ENCODE results near the gene FXYD5.

GRCh38 chr19:35106291-35106583 is 48.3 kb upstream of the FXYD5 start:
- TF ChIP-seq, protein P1, sequence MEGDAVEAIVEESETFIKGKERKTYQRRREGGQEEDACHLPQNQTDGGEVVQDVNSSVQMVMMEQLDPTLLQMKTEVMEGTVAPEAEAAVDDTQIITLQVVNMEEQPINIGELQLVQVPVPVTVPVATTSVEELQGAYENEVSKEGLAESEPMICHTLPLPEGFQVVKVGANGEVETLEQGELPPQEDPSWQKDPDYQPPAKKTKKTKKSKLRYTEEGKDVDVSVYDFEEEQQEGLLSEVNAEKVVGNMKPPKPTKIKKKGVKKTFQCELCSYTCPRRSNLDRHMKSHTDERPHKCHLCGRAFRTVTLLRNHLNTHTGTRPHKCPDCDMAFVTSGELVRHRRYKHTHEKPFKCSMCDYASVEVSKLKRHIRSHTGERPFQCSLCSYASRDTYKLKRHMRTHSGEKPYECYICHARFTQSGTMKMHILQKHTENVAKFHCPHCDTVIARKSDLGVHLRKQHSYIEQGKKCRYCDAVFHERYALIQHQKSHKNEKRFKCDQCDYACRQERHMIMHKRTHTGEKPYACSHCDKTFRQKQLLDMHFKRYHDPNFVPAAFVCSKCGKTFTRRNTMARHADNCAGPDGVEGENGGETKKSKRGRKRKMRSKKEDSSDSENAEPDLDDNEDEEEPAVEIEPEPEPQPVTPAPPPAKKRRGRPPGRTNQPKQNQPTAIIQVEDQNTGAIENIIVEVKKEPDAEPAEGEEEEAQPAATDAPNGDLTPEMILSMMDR (conservative IDR thresholded peaks at IDR 0.05 in 1 of 2, IDR thresholded peaks at IDR 0.05 in 1 of 2; ENCODE audit: extremely low read depth in 1 of 2, insufficient read depth in 1 of 2, low read depth in 1 of 2, low read length in 2 of 2): no peak
- TF ChIP-seq EZH2 (IDR thresholded peaks at IDR 0.05; ENCODE audit: borderline replicate concordance, low read length): no peak

All from mammary epithelial cell (primary cell).